Measurements from ENCODE around the gene FNDC5.

GRCh38 chr1:32867151-32867550 lies 3.6 kb downstream of the FNDC5 start:
- TF ChIP-seq EZH2phosphoT487 (conservative IDR thresholded peaks at IDR 0.05; ENCODE audit: low read length) (no peak), CTCF (IDR thresholded peaks at IDR 0.05; ENCODE audit: insufficient read depth, low read length, poor library complexity, severe bottlenecking) (no peak)

Measured in SU-DHL-6 (cell line).